ENCODE data around the gene DOCK2.

The DOCK2 gene

GRCh38 chr5:169688106-169688505 is 51.0 kb downstream of the DOCK2 start:
- no peak for DNase-seq (ENCODE audit: low read depth in 1 of 2, low spot score in 1 of 2)

DNA sequence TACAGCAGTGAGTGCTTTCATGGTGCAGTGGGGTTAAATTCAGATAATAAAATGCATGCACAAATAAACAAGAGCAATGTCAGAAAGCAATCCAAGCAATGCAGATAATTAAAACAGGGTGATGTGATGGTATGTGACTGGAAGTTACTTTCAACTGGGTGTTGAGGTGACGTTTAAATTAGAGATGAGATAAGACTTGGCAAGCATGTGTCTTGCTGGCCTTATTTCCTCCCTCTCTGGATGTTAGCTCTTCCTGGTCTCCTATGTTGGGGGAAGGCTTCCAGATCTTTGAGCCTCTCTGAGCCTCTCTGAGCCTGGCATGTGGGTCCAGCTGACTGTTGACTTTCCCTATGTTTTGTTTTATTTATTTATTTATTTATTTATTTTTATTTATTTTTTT is 54.4 kb downstream of the DOCK2 start:
- no peak for DNase-seq (ENCODE audit: low read depth in 1 of 2, low spot score in 1 of 2)

GRCh38 chr5:169694091-169694625 is 57.1 kb downstream of the DOCK2 start:
- no peak for DNase-seq (ENCODE audit: low read depth in 1 of 2, low spot score in 1 of 2)

GRCh38 chr5:169695025-169695625 is 58.0 kb downstream of the DOCK2 start:
- DNase-seq (ENCODE audit: low read depth in 1 of 2, low spot score in 1 of 2) = no peak

DNA sequence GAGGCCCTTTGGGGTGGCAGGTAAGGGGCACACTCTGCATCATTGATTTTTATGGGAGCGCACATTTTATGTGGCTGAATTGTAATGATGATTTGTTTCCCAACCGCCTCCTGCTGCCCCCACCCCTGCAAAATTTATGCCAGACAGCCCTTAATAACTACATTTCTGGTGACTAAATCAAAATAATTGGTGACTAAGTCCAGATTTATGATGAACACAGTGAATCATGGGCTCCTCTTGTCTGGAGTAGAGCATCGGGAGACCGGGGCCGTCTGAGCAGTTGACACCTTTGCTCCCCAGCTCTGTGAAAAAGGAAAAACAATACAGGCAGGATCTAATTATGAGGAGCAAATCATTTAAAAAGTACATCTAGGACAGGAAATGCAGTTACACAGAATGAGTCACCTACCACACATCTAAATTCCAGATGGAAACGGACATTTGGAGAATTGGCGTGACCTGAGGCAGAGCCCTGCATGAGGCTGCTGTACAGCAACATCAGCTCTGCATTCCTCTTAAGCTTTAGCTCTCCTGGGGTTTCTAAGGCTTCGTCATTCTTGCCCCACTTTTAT is 58.9 kb downstream of the DOCK2 start:
- DNase-seq (ENCODE audit: low read depth in 1 of 2, low spot score in 1 of 2) = no peak

GRCh38 chr5:169696621-169697510 is 59.8 kb downstream of the DOCK2 start:
- DNase-seq (ENCODE audit: low read depth in 1 of 2, low spot score in 1 of 2) = no peak

DNA sequence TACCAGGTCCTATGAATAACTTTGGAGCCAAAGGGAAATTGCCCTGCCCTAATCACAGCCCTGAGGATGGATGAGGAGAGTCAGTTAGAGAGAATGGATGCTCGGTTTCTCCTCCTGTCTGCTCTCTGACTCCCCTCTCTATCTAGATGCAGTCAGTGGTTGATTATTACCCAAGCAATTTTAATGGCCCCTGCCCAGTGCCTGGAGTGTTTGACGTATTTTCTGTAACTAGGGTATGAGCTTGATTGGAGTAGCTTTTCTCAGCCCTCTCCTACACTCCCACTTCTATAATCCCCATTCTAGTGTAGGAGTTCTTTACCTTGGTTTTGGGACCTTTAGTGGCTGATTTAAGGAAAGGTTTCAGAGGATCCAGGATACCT is 60.4 kb downstream of the DOCK2 start:
- no peak for DNase-seq (ENCODE audit: low read depth in 1 of 2, low spot score in 1 of 2)

DNA sequence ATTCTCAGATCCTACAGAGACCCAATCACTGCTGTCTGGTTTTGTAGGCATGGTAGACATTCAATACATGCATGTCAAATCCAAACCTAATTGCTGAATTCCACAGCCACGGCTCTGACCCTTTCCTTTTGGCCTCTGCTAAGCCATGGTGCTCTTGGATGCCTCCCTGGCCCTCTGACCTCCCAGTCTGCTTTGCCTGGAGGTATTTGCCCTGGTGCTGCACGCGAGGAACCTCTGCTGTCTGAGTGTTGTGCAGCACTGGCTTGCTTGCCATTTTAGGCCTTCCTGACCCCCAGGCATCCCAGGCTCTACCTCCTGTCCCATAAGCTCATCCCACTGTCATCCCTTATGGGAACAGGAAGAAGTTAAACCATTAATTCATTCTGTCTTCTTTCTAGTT is 60.9 kb downstream of the DOCK2 start:
- no peak for DNase-seq (ENCODE audit: low read depth in 1 of 2, low spot score in 1 of 2)

GRCh38 chr5:169700611-169701010 is 63.5 kb downstream of the DOCK2 start:
- DNase-seq (ENCODE audit: low read depth in 1 of 2, low spot score in 1 of 2) = no peak

DNA sequence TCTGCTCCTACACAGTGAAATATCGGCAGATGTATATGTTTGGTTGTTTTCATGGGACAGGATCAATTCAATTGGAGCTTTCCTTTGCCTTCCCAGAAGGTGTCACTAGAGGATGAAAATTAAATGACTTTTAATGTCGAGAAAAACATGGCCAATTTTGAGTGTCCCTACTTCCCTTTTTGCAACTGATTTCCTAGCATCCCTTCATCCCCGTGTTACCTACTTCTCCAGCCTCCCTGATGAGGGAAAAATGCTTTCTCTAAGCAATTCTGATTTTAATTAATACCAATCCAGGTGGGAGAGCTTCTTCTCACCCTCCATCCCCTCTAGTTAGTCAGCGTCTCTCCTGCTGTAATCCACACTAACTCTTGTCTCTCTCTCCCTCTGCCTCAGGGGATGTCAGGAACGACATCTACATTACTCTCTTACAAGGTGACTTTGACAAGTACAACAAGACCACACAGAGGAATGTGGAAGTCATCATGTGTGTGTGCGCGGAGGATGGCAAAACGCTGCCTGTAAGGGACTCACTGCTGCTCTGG is 64.9 kb downstream of the DOCK2 start:
- DNase-seq (ENCODE audit: low read depth in 1 of 2, low spot score in 1 of 2) = no peak

GRCh38 chr5:169702693-169703481 is 65.8 kb downstream of the DOCK2 start:
- DNase-seq (ENCODE audit: low read depth in 1 of 2, low spot score in 1 of 2) = no peak

DNA sequence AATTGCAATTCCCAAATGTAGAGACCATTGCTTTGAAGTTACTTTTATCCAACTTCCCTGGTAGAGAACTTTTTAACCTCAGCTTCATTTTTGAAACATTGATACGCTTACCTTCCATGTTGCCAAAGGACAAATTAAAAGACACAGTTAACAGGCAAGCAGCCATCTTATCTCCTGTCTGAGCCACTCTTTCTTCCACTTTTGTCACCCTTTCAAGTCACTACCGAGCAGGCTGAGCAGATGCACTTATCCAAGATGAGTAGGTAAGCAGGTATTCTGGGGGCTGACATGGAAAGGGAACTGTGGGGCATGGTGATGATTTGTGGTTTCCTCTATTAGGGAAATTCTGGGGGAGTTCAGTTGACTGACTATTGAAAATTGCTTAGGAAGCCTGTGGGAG is 66.7 kb downstream of the DOCK2 start:
- DNase-seq (ENCODE audit: low read depth in 1 of 2, low spot score in 1 of 2) = no peak

DNA sequence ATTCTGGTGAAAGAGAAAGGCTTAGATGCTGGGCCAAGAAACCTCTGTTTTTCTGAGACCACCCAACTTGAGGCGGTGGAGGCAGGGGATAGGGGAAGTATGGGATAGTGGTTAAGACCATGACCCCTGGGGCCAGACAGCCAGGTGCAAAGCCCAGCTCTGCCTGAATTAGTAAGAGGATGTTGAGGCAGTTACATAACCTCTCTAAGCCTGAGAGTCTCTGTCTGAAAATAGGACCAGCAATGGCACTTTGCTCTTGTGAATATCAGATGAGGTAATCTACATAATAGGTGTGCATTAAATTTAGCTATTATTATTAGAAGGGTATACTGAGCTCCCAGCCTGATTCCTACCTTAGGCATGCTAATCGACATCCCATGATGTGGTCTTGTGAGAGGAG is 68.2 kb downstream of the DOCK2 start:
- DNase-seq (ENCODE audit: low read depth in 1 of 2, low spot score in 1 of 2) = no peak

- no peak for DNase-seq (ENCODE audit: low read depth in 1 of 2, low spot score in 1 of 2)
Measured at GRCh38 chr5:169706071-169706470, 69.0 kb downstream of the DOCK2 start.

- DNase-seq (ENCODE audit: low read depth in 1 of 2, low spot score in 1 of 2) = no peak
Measured at GRCh38 chr5:169706758-169707450, 69.8 kb downstream of the DOCK2 start.

DNA sequence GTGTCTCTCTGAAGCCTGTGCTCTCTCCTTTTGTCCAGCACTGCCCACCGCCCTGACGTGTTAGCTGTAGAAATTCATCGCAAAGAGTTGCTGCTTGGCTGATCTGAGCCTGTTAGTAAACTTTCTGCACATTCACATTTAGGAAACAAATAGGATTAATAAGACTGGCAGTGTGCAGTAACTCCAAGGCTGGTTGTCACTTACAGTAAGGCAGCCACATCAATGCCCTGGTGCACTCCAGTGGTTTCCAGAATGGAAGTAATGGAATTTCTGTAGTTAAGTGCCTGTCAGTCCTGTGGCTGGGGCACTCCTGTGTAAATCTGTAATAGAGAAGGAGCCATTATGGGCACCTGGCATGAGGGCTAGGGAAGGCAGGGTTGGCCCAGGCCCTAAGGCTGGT is 70.6 kb downstream of the DOCK2 start:
- DNase-seq (ENCODE audit: low read depth in 1 of 2, low spot score in 1 of 2) = no peak

DNA sequence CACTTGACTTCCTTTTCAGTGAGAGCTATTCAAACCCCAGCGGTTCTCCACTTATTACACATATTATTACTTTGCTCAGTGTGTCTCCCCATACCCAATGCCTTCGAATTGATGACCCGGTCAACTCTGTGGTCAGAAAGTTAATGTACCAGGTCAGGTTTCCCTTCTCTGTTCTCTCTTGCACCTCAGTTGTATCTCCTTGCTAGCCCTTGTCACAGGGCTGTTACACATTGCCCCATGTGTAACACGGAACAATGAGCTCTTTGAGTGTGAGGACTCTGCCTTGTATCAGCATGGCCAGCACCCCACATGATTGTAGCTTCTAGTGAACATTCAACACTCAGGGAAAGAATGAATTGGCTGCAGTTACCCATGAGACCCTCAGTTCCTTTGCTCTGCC is 73.6 kb downstream of the DOCK2 start:
- DNase-seq (ENCODE audit: low read depth in 1 of 2, low spot score in 1 of 2) = no peak

DNA sequence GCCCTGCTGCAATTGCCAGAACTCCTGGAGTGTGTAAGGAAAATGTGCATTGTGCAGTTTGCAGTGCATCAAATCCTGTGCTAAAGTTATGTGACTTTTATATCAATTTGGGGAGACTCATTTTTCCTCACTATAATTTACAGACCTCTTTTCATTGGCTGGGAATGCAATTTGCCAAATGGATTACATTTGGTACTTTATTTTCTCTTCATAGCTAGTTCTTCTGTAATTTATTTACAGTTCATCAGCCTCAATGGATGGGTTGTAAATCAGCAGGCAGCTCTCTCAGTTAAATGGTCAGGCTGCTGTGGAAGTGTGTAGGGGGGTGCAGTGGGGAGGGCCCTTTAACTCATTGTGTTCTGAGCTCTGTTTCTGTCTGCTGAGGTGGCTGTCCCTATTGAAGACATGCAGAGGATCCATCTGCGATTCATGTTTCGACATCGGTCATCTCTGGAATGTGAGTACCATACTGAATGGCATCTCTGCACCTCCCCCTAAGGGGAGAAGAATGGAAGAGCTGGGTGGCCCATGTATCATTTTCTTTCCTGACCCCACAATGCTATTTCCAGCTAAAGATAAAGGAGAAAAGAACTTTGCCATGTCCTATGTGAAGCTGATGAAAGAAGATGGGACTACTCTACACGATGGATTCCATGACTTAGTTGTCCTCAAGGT is 74.6 kb downstream of the DOCK2 start:
- no peak for DNase-seq (ENCODE audit: low read depth in 1 of 2, low spot score in 1 of 2)

- DNase-seq (ENCODE audit: low read depth in 1 of 2, low spot score in 1 of 2) = no peak
Measured at GRCh38 chr5:169712428-169712827, 75.4 kb downstream of the DOCK2 start.

DNA sequence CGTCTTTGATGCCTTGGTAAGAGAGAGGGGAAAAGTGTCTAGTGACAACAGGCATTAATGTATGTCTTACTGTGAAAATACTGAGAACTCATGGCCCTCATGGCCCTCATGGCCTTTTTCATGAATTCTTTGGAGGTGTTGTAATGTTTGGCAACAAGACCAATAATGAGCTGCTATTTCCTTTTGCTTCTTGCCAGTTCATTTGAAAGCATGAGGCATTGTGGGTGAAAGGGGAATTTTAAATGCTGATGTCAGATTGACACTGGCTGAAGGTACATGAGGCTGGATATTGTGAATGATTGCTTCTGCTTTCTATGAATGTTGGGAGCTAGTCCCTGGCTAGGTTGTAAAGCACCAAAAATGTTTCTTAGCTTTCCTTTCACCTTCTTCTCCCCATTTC is 79.2 kb downstream of the DOCK2 start:
- no peak for DNase-seq (ENCODE audit: low read depth in 1 of 2, low spot score in 1 of 2)
